PFSK-1 (cell line): ENCODE data around the gene TUBA3C.

Experiments used
- FOXP2 ChIP-seq: optimal IDR thresholded peaks from 2 replicates; pipeline ENCODE3; 2011; ENCODE audit warnings: borderline replicate concordance, control low read depth, inconsistent platforms; ENCODE audit not compliant: insufficient read depth; ENCODE audit errors: extremely low read length, extremely low read depth
- POLR2AphosphoS5 ChIP-seq: IDR thresholded peaks from 2 replicates; pipeline ENCODE4 v1.6.1; 2012; ENCODE audit warnings: low read depth, mild to moderate bottlenecking, control low read depth, low read length, moderate library complexity
- SIN3A ChIP-seq: IDR thresholded peaks from 2 replicates; pipeline ENCODE4 v1.6.1; 2012; ENCODE audit warnings: mild to moderate bottlenecking, low read length, moderate library complexity, borderline replicate concordance; ENCODE audit not compliant: insufficient read depth
- TAF1 ChIP-seq: IDR thresholded peaks from 2 replicates; pipeline ENCODE4 v1.6.1; 2012; ENCODE audit warnings: low read length, control low read depth, borderline replicate concordance; ENCODE audit not compliant: insufficient read depth
- TF ChIP-seq, protein P1 (sequence below), 2 experiments: IDR thresholded peaks; 2 replicates each; pipeline versions ENCODE4 v1.6.1 to v1.8.0; 2011 to 2012; ENCODE audit warnings: low read depth in 2 of 2, low read length in 2 of 2, control low read depth in 1 of 2, inconsistent platforms in 1 of 2, mild to moderate bottlenecking in 1 of 2, moderate library complexity in 1 of 2; ENCODE audit not compliant: insufficient read depth in 1 of 2

The TUBA3C gene

DNA sequence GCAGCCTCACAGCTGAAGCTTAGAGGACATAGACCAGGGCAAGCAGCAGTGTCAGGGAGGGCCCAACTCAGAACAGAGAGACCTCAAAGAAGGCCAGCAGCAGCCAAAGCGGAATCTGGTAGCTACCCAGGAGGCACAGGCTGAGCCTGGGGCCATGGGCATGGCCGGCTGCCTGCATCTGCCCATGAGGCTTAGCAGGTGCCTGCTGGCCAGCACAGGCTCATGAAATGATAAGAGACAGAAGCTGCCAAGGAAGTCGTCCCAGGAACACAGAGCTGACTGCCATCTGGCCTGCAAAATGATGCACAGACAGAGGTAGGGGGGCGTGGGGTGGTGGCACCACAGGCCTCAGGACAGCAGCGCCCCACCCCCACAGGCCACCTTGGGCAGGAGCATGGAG lies 29.2 kb downstream of the TUBA3C start:
- TF ChIP-seq, protein P1, sequence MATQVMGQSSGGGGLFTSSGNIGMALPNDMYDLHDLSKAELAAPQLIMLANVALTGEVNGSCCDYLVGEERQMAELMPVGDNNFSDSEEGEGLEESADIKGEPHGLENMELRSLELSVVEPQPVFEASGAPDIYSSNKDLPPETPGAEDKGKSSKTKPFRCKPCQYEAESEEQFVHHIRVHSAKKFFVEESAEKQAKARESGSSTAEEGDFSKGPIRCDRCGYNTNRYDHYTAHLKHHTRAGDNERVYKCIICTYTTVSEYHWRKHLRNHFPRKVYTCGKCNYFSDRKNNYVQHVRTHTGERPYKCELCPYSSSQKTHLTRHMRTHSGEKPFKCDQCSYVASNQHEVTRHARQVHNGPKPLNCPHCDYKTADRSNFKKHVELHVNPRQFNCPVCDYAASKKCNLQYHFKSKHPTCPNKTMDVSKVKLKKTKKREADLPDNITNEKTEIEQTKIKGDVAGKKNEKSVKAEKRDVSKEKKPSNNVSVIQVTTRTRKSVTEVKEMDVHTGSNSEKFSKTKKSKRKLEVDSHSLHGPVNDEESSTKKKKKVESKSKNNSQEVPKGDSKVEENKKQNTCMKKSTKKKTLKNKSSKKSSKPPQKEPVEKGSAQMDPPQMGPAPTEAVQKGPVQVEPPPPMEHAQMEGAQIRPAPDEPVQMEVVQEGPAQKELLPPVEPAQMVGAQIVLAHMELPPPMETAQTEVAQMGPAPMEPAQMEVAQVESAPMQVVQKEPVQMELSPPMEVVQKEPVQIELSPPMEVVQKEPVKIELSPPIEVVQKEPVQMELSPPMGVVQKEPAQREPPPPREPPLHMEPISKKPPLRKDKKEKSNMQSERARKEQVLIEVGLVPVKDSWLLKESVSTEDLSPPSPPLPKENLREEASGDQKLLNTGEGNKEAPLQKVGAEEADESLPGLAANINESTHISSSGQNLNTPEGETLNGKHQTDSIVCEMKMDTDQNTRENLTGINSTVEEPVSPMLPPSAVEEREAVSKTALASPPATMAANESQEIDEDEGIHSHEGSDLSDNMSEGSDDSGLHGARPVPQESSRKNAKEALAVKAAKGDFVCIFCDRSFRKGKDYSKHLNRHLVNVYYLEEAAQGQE (IDR thresholded peaks at IDR 0.05; ENCODE audit: insufficient read depth in 1 of 2, low read depth in 2 of 2, low read length in 2 of 2) = no peak
- no peak for TF ChIP-seq TAF1
- no peak for TF ChIP-seq POLR2AphosphoS5
- TF ChIP-seq FOXP2 = no peak
- TF ChIP-seq SIN3A = no peak

DNA sequence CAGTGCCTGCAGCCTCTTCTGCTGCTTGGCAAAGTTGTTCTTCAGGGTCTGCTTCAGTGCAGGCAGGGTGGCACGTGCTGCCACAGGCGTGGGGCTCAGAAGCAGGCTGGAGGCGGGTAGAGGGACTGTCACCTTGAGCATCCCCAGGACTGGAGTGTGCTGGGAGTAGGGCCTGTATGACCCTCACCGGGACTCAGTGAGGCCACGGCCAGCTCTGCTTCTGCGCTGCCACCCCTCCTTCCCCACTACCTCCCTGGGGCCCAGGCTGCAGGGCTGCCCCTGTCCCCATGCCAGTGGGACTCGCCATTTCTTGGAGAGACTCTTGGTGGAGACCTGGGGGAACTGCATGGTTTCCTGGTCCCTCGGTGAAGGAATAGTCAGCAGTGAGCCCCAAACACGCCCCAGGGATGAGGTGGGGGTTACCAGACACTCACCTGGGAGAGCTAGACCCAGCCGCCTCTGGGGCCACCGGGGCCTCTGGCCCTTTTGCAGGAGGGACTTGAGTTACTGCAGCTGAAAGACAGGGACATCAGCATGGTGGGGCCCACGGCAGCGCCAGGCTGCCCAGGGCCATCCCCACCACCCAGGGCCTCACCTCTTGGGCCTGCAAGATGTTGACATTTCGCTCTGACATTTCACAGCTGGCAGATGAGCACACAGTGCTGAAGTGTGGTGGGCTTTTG lies 29.9 kb downstream of the TUBA3C start:
- TF ChIP-seq, protein P1 (IDR thresholded peaks at IDR 0.05; ENCODE audit: insufficient read depth in 1 of 2, low read depth in 2 of 2, low read length in 2 of 2) = no peak
- TF ChIP-seq POLR2AphosphoS5 (no peak), TAF1 (no peak), SIN3A (no peak), FOXP2 (no peak)

DNA sequence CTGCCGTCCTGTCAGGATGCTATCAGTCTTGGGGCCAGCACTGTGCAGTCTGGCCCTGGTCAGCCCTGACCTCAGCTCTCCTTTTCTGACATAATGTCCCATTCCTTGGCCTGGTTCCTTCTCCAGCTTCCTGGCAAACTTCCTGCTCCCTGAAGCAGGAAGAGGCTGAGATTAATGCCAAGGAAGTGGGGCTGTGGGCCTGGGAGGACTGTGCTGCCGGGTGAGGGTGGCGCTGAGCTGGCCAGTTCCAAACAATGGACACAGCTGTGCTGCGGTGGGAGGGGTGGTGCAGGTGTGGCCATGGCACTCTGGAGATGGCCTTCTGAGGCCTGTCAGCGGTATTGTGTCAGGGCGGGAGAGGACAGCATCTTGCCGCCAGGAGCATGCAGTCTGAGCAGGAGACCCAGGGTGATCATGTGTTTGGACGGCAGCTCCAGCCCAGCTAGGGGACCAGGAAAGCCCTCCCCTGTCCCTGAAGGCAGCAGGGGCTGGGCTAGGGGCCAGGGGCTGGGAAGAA lies 30.9 kb downstream of the TUBA3C start:
- TF ChIP-seq, protein P1 (IDR thresholded peaks at IDR 0.05; ENCODE audit: insufficient read depth in 1 of 2, low read depth in 2 of 2, low read length in 2 of 2) = no peak
- TF ChIP-seq POLR2AphosphoS5 (no peak), SIN3A (no peak), FOXP2 (no peak), TAF1 (no peak)

- TF ChIP-seq, protein P1 (IDR thresholded peaks at IDR 0.05; ENCODE audit: insufficient read depth in 1 of 2, low read depth in 2 of 2, low read length in 2 of 2) = no peak
- TF ChIP-seq SIN3A = no peak
- TF ChIP-seq TAF1 = no peak
- no peak for TF ChIP-seq POLR2AphosphoS5
- no peak for TF ChIP-seq FOXP2
Observed at GRCh38 chr13:19150226-19150625, 31.4 kb downstream of the TUBA3C start.

GRCh38 chr13:19148561-19148960 lies 33.1 kb downstream of the TUBA3C start:
- TF ChIP-seq, protein P1 (IDR thresholded peaks at IDR 0.05; ENCODE audit: insufficient read depth in 1 of 2, low read depth in 2 of 2, low read length in 2 of 2) = no peak
- TF ChIP-seq SIN3A = no peak
- no peak for TF ChIP-seq TAF1
- TF ChIP-seq POLR2AphosphoS5 = no peak
- no peak for TF ChIP-seq FOXP2
